ENCODE measurements around the gene TEKT3. TPM values are rescaled to one million over a fixed set of nuclear protein-coding genes. Genes with fewer than 3 reads are reported as not detected.
A peak's percentile ranks its signal among the peaks of the same experiment; 100 is the strongest.

Gene TEKT3
- polyA plus RNA-seq, 1 of the 3 experiments (the other 2 are of a cell fraction), result 0.62 TPM

GRCh38 chr17:15348021-15348420 is 6.6 kb upstream of the TEKT3 start (continued):
- TF ChIP-seq REST (IDR thresholded peaks at IDR 0.05; ENCODE audit: low read depth, low read length), result no peak

- Histone ChIP-seq H3K36me3 (replicated peaks in 1 of 2; ENCODE audit: control insufficient read depth in 1 of 2, insufficient read depth in 2 of 2, low read length in 1 of 2) (no peaks in the 10 kb centered on the region), H3K79me2 (ENCODE audit: insufficient read depth) (no peaks in the 10 kb centered on the region), H3K9me3 (no peaks in the 10 kb centered on the region), H3K9ac (no peak overlapping the region), H3K27me3 (ENCODE audit: insufficient read depth) (peaks cover 4% of the 10 kb centered on the region; the same call in 1 of the 2 replicates), H3K9me2 (no peaks in the 10 kb centered on the region), H4K20me1 (ENCODE audit: insufficient read depth) (no peaks in the 10 kb centered on the region), H3K27ac (ENCODE audit: low read depth in 2 of 2, low read length in 1 of 2) (no peak overlapping the region), H3K4me2 (no peak overlapping the region), H3F3A (replicated peaks; ENCODE audit: insufficient read depth) (no peaks in the 10 kb centered on the region), H2AFZ (ENCODE audit: low read depth) (no peak overlapping the region), H3K4me3 (ENCODE audit: low read depth in 2 of 2, low read length in 1 of 2) (no peak overlapping the region), H3K4me1 (ENCODE audit: control insufficient read depth in 1 of 2, insufficient read depth in 2 of 2, low read depth in 1 of 2, low read length in 1 of 2) (peaks cover under 1 to 6% of the 10 kb centered on the region in 2 experiments; a peak in 3 of 4 replicates)
- TF ChIP-seq EP300 (IDR thresholded peaks at IDR 0.05; ENCODE audit: borderline replicate concordance in 1 of 2, low read depth in 1 of 2, low read length in 1 of 2) (no peak), GATA2 (CRISPR knock-in tag; IDR thresholded peaks at IDR 0.05) (no peak)
- no peak for DNase-seq
- POLR2A ChIA-PET, result no interaction called here
- CTCF ChIA-PET, result no interaction called here
- 82% methylated on average over 13 of the region's 13 CpGs for WGBS (ENCODE audit: low lambda C conversion rate)
Measured at GRCh38 chr17:15346066-15346595, 4.7 kb upstream of the TEKT3 start.

- Histone ChIP-seq H4K20me1 (ENCODE audit: insufficient read depth) (no peaks in the 10 kb centered on the region), H2AFZ (ENCODE audit: low read depth) (0 out of 2 replicates have a peak overlapping the region, but pooled peaks have one; percentile 11), H3K27me3 (ENCODE audit: insufficient read depth) (peaks cover 4% of the 10 kb centered on the region; the same call in 1 of the 2 replicates), H3F3A (replicated peaks; ENCODE audit: insufficient read depth) (no peaks in the 10 kb centered on the region), H3K9ac (no peak overlapping the region), H3K9me3 (no peaks in the 10 kb centered on the region), H3K27ac (ENCODE audit: low read depth in 2 of 2, low read length in 1 of 2) (no peak overlapping the region), H3K36me3 (replicated peaks in 1 of 2; ENCODE audit: control insufficient read depth in 1 of 2, insufficient read depth in 2 of 2, low read length in 1 of 2) (no peaks in the 10 kb centered on the region), H3K4me3 (ENCODE audit: low read depth in 2 of 2, low read length in 1 of 2) (no peak overlapping the region), H3K4me1 (ENCODE audit: control insufficient read depth in 1 of 2, insufficient read depth in 2 of 2, low read depth in 1 of 2, low read length in 1 of 2) (peaks cover 0 to 7% of the 10 kb centered on the region in 2 experiments; a peak in 1 of 4 replicates), H3K79me2 (ENCODE audit: insufficient read depth) (no peaks in the 10 kb centered on the region), H3K9me2 (no peaks in the 10 kb centered on the region), H3K4me2 (no peak overlapping the region)
- DNase-seq, result no peak
- ChIA-PET POLR2A (no interaction called here), CTCF (no interaction called here)
- WGBS (ENCODE audit: low lambda C conversion rate), result 36% methylated on average over 4 of the region's 4 CpGs
- TF ChIP-seq JUND (IDR thresholded peaks at IDR 0.05), result 0 out of 2 replicates have a peak, but pooled peaks have one; percentile 27
- TF ChIP-seq TCF12 (IDR thresholded peaks at IDR 0.05), result 0 out of 2 replicates have a peak, but pooled peaks have one; percentile 35
- peak; percentile 54 for TF ChIP-seq FOSL2 (IDR thresholded peaks at IDR 0.05; ENCODE audit: borderline replicate concordance, low read depth)
- TF ChIP-seq MEF2A (IDR thresholded peaks at IDR 0.05; ENCODE audit: borderline replicate concordance, low read depth), result no peak
- TF ChIP-seq EP300 (IDR thresholded peaks at IDR 0.05; ENCODE audit: borderline replicate concordance in 1 of 2, low read depth in 1 of 2, low read length in 1 of 2), result no peak
- peak; percentile 71 for TF ChIP-seq PBX3 (IDR thresholded peaks at IDR 0.05)
Measured at GRCh38 chr17:15343749-15344148, 2.4 kb upstream of the TEKT3 start.

Measured in SK-N-SH (cell line).